ENCODE results near the gene PFKFB4. TPM values are rescaled to one million over a fixed set of nuclear protein-coding genes. Genes with fewer than 3 reads are reported as not detected.

PFKFB4 gene
- total and polyA plus RNA-seq, 2 experiments from 2014 or later: 8.6 to 22.9 TPM

GRCh38 chr3:48597408-48597800, 40.8 kb upstream of the PFKFB4 start (continued):
- TF ChIP-seq, protein P1, sequence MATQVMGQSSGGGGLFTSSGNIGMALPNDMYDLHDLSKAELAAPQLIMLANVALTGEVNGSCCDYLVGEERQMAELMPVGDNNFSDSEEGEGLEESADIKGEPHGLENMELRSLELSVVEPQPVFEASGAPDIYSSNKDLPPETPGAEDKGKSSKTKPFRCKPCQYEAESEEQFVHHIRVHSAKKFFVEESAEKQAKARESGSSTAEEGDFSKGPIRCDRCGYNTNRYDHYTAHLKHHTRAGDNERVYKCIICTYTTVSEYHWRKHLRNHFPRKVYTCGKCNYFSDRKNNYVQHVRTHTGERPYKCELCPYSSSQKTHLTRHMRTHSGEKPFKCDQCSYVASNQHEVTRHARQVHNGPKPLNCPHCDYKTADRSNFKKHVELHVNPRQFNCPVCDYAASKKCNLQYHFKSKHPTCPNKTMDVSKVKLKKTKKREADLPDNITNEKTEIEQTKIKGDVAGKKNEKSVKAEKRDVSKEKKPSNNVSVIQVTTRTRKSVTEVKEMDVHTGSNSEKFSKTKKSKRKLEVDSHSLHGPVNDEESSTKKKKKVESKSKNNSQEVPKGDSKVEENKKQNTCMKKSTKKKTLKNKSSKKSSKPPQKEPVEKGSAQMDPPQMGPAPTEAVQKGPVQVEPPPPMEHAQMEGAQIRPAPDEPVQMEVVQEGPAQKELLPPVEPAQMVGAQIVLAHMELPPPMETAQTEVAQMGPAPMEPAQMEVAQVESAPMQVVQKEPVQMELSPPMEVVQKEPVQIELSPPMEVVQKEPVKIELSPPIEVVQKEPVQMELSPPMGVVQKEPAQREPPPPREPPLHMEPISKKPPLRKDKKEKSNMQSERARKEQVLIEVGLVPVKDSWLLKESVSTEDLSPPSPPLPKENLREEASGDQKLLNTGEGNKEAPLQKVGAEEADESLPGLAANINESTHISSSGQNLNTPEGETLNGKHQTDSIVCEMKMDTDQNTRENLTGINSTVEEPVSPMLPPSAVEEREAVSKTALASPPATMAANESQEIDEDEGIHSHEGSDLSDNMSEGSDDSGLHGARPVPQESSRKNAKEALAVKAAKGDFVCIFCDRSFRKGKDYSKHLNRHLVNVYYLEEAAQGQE (IDR thresholded peaks at IDR 0.05; ENCODE audit: unreplicated experiment): no peak
- TF ChIP-seq EZH2phosphoT487 (IDR thresholded peaks at IDR 0.05; ENCODE audit: unreplicated experiment) (no peak), ETS1 (IDR thresholded peaks at IDR 0.05) (no peak), ZNF114 (CRISPR knock-in tag; IDR thresholded peaks at IDR 0.05) (no peak), NANOG (IDR thresholded peaks at IDR 0.05; ENCODE audit: borderline replicate concordance) (no peak), ZNF331 (CRISPR knock-in tag; IDR thresholded peaks at IDR 0.05; ENCODE audit: low read depth) (no peak)

GRCh38 chr3:48596676-48597407, 40.2 kb upstream of the PFKFB4 start:
- H3K27ac ChIP-seq (ENCODE audit: low read depth): no peak overlapping the region
- TF ChIP-seq, protein P2, sequence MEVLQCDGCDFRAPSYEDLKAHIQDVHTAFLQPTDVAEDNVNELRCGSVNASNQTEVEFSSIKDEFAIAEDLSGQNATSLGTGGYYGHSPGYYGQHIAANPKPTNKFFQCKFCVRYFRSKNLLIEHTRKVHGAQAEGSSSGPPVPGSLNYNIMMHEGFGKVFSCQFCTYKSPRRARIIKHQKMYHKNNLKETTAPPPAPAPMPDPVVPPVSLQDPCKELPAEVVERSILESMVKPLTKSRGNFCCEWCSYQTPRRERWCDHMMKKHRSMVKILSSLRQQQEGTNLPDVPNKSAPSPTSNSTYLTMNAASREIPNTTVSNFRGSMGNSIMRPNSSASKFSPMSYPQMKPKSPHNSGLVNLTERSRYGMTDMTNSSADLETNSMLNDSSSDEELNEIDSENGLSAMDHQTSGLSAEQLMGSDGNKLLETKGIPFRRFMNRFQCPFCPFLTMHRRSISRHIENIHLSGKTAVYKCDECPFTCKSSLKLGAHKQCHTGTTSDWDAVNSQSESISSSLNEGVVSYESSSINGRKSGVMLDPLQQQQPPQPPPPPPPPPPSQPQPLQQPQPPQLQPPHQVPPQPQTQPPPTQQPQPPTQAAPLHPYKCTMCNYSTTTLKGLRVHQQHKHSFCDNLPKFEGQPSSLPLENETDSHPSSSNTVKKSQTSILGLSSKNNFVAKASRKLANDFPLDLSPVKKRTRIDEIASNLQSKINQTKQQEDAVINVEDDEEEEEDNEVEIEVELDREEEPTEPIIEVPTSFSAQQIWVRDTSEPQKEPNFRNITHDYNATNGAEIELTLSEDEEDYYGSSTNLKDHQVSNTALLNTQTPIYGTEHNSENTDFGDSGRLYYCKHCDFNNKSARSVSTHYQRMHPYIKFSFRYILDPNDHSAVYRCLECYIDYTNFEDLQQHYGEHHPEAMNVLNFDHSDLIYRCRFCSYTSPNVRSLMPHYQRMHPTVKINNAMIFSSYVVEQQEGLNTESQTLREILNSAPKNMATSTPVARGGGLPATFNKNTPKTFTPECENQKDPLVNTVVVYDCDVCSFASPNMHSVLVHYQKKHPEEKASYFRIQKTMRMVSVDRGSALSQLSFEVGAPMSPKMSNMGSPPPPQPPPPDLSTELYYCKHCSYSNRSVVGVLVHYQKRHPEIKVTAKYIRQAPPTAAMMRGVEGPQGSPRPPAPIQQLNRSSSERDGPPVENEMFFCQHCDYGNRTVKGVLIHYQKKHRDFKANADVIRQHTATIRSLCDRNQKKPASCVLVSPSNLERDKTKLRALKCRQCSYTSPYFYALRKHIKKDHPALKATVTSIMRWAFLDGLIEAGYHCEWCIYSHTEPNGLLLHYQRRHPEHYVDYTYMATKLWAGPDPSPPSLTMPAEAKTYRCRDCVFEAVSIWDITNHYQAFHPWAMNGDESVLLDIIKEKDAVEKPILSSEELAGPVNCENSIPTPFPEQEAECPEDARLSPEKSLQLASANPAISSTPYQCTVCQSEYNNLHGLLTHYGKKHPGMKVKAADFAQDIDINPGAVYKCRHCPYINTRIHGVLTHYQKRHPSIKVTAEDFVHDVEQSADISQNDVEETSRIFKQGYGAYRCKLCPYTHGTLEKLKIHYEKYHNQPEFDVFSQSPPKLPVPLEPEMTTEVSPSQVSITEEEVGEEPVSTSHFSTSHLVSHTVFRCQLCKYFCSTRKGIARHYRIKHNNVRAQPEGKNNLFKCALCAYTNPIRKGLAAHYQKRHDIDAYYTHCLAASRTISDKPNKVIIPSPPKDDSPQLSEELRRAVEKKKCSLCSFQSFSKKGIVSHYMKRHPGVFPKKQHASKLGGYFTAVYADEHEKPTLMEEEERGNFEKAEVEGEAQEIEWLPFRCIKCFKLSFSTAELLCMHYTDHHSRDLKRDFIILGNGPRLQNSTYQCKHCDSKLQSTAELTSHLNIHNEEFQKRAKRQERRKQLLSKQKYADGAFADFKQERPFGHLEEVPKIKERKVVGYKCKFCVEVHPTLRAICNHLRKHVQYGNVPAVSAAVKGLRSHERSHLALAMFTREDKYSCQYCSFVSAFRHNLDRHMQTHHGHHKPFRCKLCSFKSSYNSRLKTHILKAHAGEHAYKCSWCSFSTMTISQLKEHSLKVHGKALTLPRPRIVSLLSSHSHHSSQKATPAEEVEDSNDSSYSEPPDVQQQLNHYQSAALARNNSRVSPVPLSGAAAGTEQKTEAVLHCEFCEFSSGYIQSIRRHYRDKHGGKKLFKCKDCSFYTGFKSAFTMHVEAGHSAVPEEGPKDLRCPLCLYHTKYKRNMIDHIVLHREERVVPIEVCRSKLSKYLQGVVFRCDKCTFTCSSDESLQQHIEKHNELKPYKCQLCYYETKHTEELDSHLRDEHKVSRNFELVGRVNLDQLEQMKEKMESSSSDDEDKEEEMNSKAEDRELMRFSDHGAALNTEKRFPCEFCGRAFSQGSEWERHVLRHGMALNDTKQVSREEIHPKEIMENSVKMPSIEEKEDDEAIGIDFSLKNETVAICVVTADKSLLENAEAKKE (CRISPR knock-in tag; IDR thresholded peaks at IDR 0.05): no peak
- no peak for TF ChIP-seq ETS1 (IDR thresholded peaks at IDR 0.05)
- TF ChIP-seq ZNF114 (CRISPR knock-in tag; IDR thresholded peaks at IDR 0.05): no peak
- DNase-seq (ENCODE audit: low spot score) (no peak), ATAC-seq (no peak)
- H3K4me1 ChIP-seq (ENCODE audit: insufficient read depth): peaks cover 17% of the 10 kb centered on the region; the same call in 1 of the 2 replicates
- H2AFZ ChIP-seq: no peak overlapping the region
- 0 out of 2 replicates have a peak, but pooled peaks cover 7% of the 10 kb centered on the region for H3F3A ChIP-seq (replicated peaks; ENCODE audit: low read depth)
- no peaks in the 10 kb centered on the region for H3K79me2 ChIP-seq (replicated peaks; ENCODE audit: insufficient read depth)
- Mint-ChIP-seq H3K4me3 (no peak overlapping the region), H3K27ac (peak overlapping the region; percentile 7; the same call in 1 of the 2 replicates), H3K27me3 (ENCODE audit: insufficient read depth, low read depth, poor library complexity) (peaks cover 23% of the 10 kb centered on the region), H3K36me3 (ENCODE audit: low read depth) (peaks cover 39% of the 10 kb centered on the region), H3K4me1 (peaks cover 12% of the 10 kb centered on the region), H3K9me3 (no peaks in the 10 kb centered on the region)
- no peak overlapping the region for H3K4me2 ChIP-seq
- H3K36me3 ChIP-seq (ENCODE audit: insufficient read depth): peaks cover 6% of the 10 kb centered on the region; the same call in 1 of the 2 replicates
- H3K4me3 ChIP-seq: no peak overlapping the region
- peaks cover 11% of the 10 kb centered on the region; the same call in 1 of the 2 replicates for H3K27me3 ChIP-seq (ENCODE audit: insufficient read depth)
- peaks cover 5% of the 10 kb centered on the region for H4K20me1 ChIP-seq (replicated peaks; ENCODE audit: insufficient read depth)
- H3K9me2 ChIP-seq (ENCODE audit: insufficient read depth): no peaks in the 10 kb centered on the region
